Neutrophil (primary cell): Measurements from ENCODE around the gene ALOXE3.
A peak's percentile ranks its signal among the peaks of the same experiment; 100 is the strongest.

Experiments used
- H3K27ac ChIP-seq: fragments of 200-600 bp; sonication (generic); 2 replicates; pipeline ENCODE4 v1.5.1; 2016; ENCODE audit warnings: mild to moderate bottlenecking, moderate library complexity
- H3K27me3 ChIP-seq: fragments of 200-600 bp; sonication (generic); 2 replicates; pipeline ENCODE4 v1.6.0; 2016; ENCODE audit warnings: mild to moderate bottlenecking
- H3K36me3 ChIP-seq: fragments of 200-600 bp; sonication (generic); 2 replicates; pipeline ENCODE4 v1.5.1; 2017
- H3K4me1 ChIP-seq, 2 experiments: fragments of 200-600 bp in 1 of 2; sonication (generic) in 1 of 2; 1 replicate in 1 of 2; 2 replicates in 1 of 2; pipeline versions ENCODE4 v1.5.1 to v1.6.1; 2013 to 2016; ENCODE audit warnings: low read depth in 1 of 2, low read length in 1 of 2, mild to moderate bottlenecking in 1 of 2, moderate library complexity in 1 of 2; ENCODE audit not compliant: control insufficient read depth in 1 of 2, insufficient read depth in 1 of 2
- H3K4me3 ChIP-seq, 2 experiments: fragments of 200-600 bp in 1 of 2; sonication (generic) in 1 of 2; 1 replicate in 1 of 2; 2 replicates in 1 of 2; pipeline ENCODE4 v1.5.1; 2013 to 2016; ENCODE audit warnings: low read depth in 1 of 2, low read length in 1 of 2, mild to moderate bottlenecking in 1 of 2, moderate library complexity in 1 of 2
- H3K9me3 ChIP-seq: fragments of 200-600 bp; sonication (generic); 2 replicates; pipeline ENCODE4 v1.5.1; 2016
- TF ChIP-seq, protein P1 (sequence below): fragments of 200-600 bp; sonication (generic); IDR thresholded peaks from 2 replicates; pipeline ENCODE4 v1.5.1; 2016; ENCODE audit warnings: antibody characterized with exemption

The ALOXE3 gene

DNA sequence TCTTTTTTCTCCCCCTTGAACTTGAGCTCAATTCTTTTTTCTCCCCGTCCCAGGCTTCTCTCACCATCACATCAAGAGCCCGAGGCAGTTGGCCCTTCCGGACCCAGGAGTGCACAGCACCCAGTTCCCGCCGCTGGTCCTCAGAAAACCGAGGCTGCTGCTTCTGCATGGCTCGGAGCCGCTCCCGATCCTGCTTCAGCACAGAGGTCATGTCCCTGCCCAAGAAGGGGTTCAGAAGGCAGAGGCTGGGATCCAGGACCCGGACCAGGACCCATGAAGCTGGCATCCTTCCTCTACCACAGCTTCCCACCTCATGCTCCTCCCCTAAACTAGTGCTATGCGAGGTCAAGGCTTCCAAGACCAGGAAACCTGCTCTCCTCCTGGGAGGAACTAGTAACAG lies 23.4 kb upstream of the ALOXE3 start:
- H3K36me3 ChIP-seq = no peaks in the 10 kb centered on the region
- TF ChIP-seq, protein P1, sequence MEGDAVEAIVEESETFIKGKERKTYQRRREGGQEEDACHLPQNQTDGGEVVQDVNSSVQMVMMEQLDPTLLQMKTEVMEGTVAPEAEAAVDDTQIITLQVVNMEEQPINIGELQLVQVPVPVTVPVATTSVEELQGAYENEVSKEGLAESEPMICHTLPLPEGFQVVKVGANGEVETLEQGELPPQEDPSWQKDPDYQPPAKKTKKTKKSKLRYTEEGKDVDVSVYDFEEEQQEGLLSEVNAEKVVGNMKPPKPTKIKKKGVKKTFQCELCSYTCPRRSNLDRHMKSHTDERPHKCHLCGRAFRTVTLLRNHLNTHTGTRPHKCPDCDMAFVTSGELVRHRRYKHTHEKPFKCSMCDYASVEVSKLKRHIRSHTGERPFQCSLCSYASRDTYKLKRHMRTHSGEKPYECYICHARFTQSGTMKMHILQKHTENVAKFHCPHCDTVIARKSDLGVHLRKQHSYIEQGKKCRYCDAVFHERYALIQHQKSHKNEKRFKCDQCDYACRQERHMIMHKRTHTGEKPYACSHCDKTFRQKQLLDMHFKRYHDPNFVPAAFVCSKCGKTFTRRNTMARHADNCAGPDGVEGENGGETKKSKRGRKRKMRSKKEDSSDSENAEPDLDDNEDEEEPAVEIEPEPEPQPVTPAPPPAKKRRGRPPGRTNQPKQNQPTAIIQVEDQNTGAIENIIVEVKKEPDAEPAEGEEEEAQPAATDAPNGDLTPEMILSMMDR = no peak
- H3K27ac ChIP-seq = no peak overlapping the region
- H3K4me1 ChIP-seq = peaks cover 25 to 29% of the 10 kb centered on the region in 2 experiments
- H3K9me3 ChIP-seq = no peaks in the 10 kb centered on the region
- peaks cover 17% of the 10 kb centered on the region for H3K27me3 ChIP-seq
- no peak overlapping the region for H3K4me3 ChIP-seq

DNA sequence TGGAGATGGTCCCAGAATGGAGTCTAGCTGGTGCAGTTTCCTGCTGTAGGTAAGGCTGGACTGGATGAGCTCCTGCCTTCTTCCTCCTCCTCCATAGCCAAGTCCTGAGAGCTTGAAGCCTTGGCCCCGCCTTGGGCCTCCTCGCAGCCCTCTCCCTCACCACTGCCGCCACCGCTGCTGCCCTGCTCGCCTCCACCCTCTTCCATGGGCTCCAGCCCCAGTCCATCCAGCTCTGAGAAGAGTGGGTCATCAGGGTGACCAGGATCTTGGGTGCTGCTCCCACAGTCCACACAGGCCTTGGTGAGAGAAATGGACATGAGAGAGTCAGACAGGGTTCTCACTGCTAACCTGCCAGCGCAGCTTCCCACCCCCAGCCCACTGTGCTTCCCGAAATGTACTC lies 22.7 kb upstream of the ALOXE3 start:
- Histone ChIP-seq H3K9me3 (no peaks in the 10 kb centered on the region), H3K27me3 (peaks cover 23% of the 10 kb centered on the region), H3K4me3 (no peak overlapping the region), H3K27ac (no peak overlapping the region), H3K36me3 (no peaks in the 10 kb centered on the region), H3K4me1 (peaks cover 25 to 29% of the 10 kb centered on the region in 2 experiments)
- TF ChIP-seq, protein P1 = no peak

DNA sequence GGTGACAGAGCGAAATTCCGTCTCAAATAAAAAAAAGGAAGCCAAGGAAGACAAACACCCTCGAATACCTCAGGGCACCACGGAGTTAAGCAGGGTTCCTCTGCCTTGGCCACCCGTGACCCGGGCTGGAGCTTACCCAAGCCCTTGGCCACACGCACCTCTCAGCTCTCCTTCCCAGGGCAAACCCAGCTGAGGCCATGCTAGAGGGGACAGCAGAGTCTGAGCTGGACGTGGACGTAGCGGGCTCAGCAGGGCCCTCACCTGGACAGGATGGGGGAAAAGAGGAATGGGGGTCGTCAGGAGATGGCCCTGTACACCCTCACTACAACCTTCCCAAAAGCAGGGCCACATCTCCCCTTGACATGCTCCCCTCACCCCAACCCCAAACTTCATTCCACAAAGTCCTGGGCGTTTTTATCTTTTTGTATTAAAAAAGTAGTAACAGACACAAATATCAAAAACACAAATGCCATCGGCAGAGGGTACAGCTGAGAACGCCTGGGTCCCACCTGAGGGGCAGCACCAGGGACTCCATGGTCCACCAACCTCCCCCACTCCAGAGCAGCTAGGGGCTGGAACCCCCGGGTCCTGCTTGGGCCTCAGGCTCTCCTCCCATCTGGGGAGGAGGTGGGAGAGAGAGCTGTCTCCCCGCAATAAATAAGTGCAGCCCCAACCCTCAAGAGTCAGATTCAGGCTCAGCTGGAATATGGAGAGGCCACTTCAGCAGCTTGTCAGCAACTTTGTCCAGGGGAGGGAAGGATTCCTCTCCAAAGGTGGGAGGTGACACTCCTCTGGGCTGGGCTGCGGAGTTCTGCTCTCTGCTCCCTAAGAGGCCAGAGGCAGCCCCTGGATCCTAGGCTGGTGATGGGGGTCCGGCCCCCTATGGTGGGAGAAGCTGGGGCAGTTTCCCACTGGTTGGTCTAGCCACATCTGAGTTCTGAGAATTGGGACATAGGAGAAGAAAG lies 22.0 kb upstream of the ALOXE3 start:
- Histone ChIP-seq H3K27me3 (peaks cover 30% of the 10 kb centered on the region), H3K4me1 (peaks cover 25 to 29% of the 10 kb centered on the region in 2 experiments), H3K27ac (peak overlapping the region; percentile 20), H3K36me3 (no peaks in the 10 kb centered on the region), H3K4me3 (no peak overlapping the region), H3K9me3 (no peaks in the 10 kb centered on the region)
- TF ChIP-seq, protein P1 = no peak

DNA sequence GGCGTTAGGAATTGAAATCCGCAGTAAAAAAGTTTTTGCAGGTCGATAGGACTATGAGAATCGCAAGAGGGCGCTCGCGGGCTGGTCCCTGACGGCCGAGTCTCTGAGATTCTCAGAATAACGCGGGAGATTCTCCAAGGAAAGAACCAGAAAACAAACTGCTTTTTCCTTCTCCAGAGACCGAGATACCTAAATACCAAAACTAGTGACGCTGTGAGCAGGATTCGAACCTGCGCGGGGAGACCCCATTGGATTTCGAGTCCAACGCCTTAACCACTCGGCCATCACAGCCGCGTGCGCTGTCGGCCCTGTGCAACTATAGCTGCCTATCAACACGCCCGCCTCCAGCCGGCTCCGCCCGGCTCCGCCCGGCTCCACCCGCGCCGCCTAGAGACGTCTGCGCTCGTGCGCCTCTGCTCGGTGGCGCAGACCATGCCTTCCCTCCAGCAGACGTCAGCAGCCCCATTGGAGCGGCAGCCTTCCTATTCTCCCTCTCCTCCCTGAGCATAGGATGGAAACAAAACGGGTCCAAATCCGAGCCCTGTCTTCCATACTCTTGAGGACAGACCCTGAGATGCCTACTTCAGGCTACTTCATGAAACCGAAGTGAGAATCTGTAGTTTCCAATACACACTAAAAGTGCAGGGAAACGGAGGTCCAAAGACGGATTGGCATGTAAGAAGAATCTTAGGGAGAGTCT lies 20.5 kb upstream of the ALOXE3 start:
- H3K4me3 ChIP-seq = peak overlapping the region; percentile 38 to 63
- H3K27ac ChIP-seq = peak overlapping the region; percentile 53
- no peaks in the 10 kb centered on the region for H3K36me3 ChIP-seq
- H3K27me3 ChIP-seq = peaks cover 39% of the 10 kb centered on the region
- TF ChIP-seq, protein P1 = peak; percentile 86
- no peaks in the 10 kb centered on the region for H3K9me3 ChIP-seq
- peaks cover 25 to 29% of the 10 kb centered on the region in 2 experiments for H3K4me1 ChIP-seq

DNA sequence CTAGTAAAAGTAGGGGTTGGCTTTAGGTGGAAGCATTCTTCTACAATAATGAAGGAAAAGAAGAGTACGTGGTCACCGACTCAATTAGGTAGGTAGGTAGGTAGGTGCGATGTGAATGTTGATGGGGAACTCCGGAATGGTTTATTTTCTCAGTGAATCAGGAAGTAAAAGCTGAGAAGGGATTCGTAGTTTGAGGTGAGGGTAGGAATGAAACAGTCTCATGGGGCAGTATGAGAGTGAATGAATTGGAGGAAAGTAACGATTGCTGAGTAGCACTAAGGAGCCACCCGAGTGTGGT lies 20.0 kb upstream of the ALOXE3 start:
- Histone ChIP-seq H3K9me3 (no peaks in the 10 kb centered on the region), H3K36me3 (no peaks in the 10 kb centered on the region), H3K27ac (peak overlapping the region; percentile 53), H3K4me1 (peaks cover 25 to 29% of the 10 kb centered on the region in 2 experiments), H3K4me3 (peak overlapping the region; percentile 38 to 63), H3K27me3 (peaks cover 40% of the 10 kb centered on the region)
- TF ChIP-seq, protein P1 = no peak
